GM12801 (cell line): ENCODE results near the gene PSMB3.

ENCODE experiments used
- CTCF ChIP-seq: IDR thresholded peaks from one replicate; pipeline ENCODE4 v1.5.1; 2011; ENCODE audit warnings: control low read depth; ENCODE audit not compliant: insufficient read length; ENCODE audit errors: extremely low read depth

Gene PSMB3

GRCh38 chr17:38729368-38729885, 23.1 kb upstream of the PSMB3 start:
- no peak for TF ChIP-seq CTCF

GRCh38 chr17:38729886-38730525, 22.5 kb upstream of the PSMB3 start, which contains the start of gene CISD3:
CISD3 (plus strand) TSS chr17:38730341; CDS start chr17:38730359, 18 bp downstream.
- no peak for TF ChIP-seq CTCF

DNA sequence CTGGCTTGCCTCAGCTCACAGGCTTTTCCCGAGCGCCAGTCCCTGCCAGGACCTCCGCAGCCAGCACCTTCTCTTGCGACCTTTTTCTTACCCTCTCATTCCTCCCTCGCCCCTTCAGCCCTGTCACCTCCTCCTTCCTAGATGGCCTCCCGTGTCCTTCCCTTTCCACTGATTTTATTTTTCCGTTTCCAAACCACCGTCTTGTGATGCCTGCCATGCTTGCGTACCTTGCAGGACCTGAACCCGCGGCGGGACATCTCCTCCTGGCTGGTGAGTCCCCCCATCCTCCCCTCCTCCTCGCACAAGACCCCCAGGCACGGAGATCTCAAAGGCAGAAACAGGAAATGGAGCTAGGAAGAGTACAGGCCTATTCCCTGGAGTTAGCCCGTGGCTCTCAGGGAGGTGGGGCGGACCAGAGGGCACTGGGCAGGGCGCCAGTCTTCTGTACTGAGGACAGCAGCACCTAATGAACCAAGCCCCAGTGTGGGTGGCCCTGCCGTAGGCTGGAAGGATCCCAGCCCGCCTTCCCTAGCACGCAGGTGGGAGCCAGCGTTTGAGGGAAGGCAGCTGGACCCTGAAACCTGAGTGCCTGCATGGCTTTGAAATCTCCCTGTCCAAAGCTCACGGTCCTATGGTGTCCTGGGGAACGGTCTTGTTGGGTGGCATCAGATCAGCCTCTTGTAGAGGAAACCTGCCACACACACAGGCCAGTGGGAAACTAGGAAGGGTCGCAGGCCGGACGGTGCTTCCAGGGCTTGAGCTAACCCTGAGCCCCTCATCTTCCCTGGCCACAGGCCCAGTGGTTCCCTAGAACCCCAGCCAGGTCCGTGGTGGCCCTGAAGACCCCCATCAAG, 21.8 kb upstream of the PSMB3 start:
- no peak for TF ChIP-seq CTCF

- TF ChIP-seq CTCF = no peak
These were observed 20.8 kb upstream of the PSMB3 start for GRCh38 chr17:38731526-38732294.

DNA sequence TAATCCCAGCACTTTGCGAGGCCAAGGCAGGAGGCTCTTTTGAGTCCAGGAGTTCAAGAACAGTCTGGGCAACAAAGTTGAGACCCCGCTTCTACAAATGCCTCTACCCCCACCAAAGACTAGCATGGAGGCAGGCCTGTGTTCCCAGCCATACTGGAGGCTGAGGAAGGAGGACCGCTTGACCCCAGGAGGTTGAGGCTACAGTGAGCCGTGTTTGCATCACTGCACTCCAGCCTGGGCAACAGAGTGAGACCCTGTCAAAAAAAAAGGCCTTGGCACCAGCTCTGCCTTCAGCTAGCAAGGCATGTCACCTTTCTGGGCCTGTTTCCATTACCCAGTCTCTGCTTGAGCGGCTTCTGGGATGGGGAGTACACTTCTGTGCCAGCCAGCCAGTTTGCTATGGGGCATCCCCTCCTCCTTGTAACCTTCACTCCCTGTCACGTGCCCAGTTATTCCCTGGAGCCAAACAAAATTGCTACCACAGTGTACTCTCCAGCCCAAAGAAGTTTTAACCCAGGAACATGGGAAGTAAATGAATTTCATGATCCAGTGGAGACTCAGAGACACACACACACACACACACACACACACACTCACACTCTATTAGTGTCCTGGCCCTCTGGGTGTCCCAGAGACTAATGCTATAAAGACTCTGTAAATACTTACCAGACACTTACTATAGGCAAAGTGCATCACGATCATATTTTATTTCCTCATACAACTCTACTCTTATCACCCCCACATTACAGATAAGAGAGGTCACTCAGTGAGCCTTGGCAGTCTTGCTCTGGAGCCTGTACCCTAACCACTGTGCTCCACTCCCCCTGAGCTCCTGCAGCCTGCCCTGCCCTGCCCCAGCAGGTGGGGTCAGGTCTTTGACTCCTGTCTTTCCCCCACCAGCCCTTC, 19.9 kb upstream of the PSMB3 start:
- no peak for TF ChIP-seq CTCF

- no peak for TF ChIP-seq CTCF
These were observed 19.1 kb upstream of the PSMB3 start for GRCh38 chr17:38733282-38733981.
